C4-2B (cell line): Measurements from ENCODE around the gene INF2.

Source experiments
- CTCF ChIP-seq: fragments of 450-650 bp; conservative IDR thresholded peaks from 2 replicates; pipeline ENCODE4 v1.5.1; 2017; ENCODE audit warnings: mild to moderate bottlenecking
- ZFX ChIP-seq: fragments of 450-650 bp; IDR thresholded peaks from 2 replicates; pipeline ENCODE4 v1.6.1; 2017

DNA sequence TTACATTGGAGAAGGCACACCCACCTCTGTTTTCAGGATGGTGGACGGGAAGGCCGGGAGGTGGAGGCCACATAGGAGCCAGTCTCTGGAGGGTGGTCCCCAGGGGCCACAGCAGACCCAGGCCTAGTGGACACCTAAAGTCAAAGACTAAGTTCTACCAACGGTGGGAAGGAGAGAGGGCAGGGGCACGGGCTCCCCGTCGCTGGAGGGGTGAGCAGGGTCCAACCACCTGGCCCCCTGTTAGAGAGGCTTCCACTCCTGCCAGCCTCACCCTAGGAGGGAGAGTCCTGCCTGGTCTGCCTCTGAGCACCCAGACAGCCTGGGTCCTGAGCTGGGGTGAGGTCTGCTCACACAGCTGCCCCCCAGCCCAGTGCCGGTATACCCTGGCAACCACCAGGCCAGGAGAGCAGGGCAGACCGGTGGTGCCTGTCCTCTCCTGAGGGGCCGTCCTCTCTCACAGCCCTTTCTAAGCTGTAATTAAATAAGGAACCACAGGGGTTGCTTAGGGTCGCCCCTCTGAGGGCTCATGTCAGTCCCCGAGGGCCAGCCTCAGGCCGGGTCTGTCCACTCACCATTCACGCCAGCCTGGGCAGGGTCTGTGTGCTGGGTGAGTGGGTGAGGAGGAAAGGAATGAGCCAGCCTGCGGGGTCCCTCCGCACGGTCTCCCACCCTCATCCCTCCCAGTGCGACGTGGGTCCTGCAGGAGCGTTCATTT is 2.3 kb downstream of the INF2 start:
- TF ChIP-seq CTCF (no peak), ZFX (no peak)
